Measurements from ENCODE around the gene MFAP4. TPM values are rescaled to one million over a fixed set of nuclear protein-coding genes. Genes with fewer than 3 reads are reported as not detected.
A peak's percentile ranks its signal among the peaks of the same experiment; 100 is the strongest.

Gene MFAP4
- total RNA-seq, result 10 to 100 TPM; 15.7 to 84.3 (median 51.3) TPM
- 10 to 100 TPM; 19.4 to 29.0 TPM for polyA plus RNA-seq
- long read RNA-seq, donor 1, transcript MFAP4-202 (6 exons, 1,932 nt), result minor isoform, 5 of 47 reads
- long read RNA-seq, donor 1, transcript MFAP4-201 (6 exons, 1,873 nt), result major isoform, 26 of 47 reads
- long read RNA-seq, donor 1, partial matches to known transcripts, result 13 of 47 reads
- long read RNA-seq, donor 1, other reads (novel, unspliced or antisense), result 3 of 47 reads
- long read RNA-seq, donor 2, transcript MFAP4-201 (6 exons, 1,873 nt), result major isoform, 22 of 28 reads
- long read RNA-seq, donor 2, partial matches to known transcripts, result 3 of 28 reads
- long read RNA-seq, donor 2, other reads (novel, unspliced or antisense), result 1 of 28 reads
- long read RNA-seq, donor 3, transcript MFAP4-201 (6 exons, 1,873 nt), result major isoform, 5 of 18 reads
- long read RNA-seq, donor 3, partial matches to known transcripts, result 3 of 18 reads
- long read RNA-seq, donor 3, other reads (novel, unspliced or antisense), result 7 of 18 reads

GRCh38 chr17:19386974-19387920 lies at the start of gene MFAP4:
TSS of gene MFAP4 (minus strand) at chr17:19387190. CDS start at chr17:19387155, 35 bp downstream.
- intact Hi-C loops (cut with DNase I), result no loop called here
- Histone ChIP-seq H3K4me3 (peak within 1 kb of the TSS in 10 of 12 donors; percentile 19 to 58 (median 41)), H3K27me3 (no peaks in the 10 kb centered on the region), H3K4me1 (peaks cover 0 to 70% (median 45%) of the 10 kb centered on the region in 12 donors), H3K36me3 (peaks cover 0 to 34% (median 24%) of the 10 kb centered on the region in 9 donors), H3K27ac (peak within 1 kb of the TSS; percentile 58 to 96 (median 84)), H3K9me3 (no peaks in the 10 kb centered on the region)
- no peak for TF ChIP-seq CTCF (IDR thresholded peaks at IDR 0.05)
- TF ChIP-seq POLR2A (IDR thresholded peaks at IDR 0.05), result no peak
- DNase-seq (peak; percentile 71 to 84 (median 79)), ATAC-seq (peak; percentile 49 to 76 (median 61))
- 10 to 24% (median 17%) methylated on average over 12 to 22 of the region's 22 CpGs for WGBS, 4 donors

GRCh38 chr17:19433727-19434340 lies 46.8 kb upstream of the MFAP4 start:
- Histone ChIP-seq H3K36me3 (no peaks in the 10 kb centered on the region), H3K27ac (no peak overlapping the region), H3K9me3 (no peaks in the 10 kb centered on the region), H3K4me3 (no peak overlapping the region), H3K27me3 (no peaks in the 10 kb centered on the region), H3K4me1 (no peaks in the 10 kb centered on the region)
- no peak for ATAC-seq
- 81 to 93% (median 90%) methylated on average over 2 of the region's 2 CpGs for WGBS, 4 donors
- no peak for DNase-seq
- intact Hi-C loops (cut with DNase I), result no loop called here
- TF ChIP-seq CTCF (IDR thresholded peaks at IDR 0.05) (no peak), POLR2A (IDR thresholded peaks at IDR 0.05) (no peak)

GRCh38 chr17:19433255-19433654 lies 46.3 kb upstream of the MFAP4 start:
- DNase-seq, result no peak
- H3K36me3 ChIP-seq, result no peaks in the 10 kb centered on the region
- no peaks in the 10 kb centered on the region for H3K9me3 ChIP-seq
- TF ChIP-seq POLR2A (IDR thresholded peaks at IDR 0.05) (no peak), CTCF (IDR thresholded peaks at IDR 0.05) (no peak)
- 78 to 84% (median 81%) methylated on average over 5 of the region's 5 CpGs for WGBS, 4 donors
- H3K4me3 ChIP-seq, result no peak overlapping the region
- no peaks in the 10 kb centered on the region for H3K27me3 ChIP-seq
- H3K4me1 ChIP-seq, result no peaks in the 10 kb centered on the region
- H3K27ac ChIP-seq, result no peak overlapping the region
- intact Hi-C loops (cut with DNase I), result no loop called here
- ATAC-seq, result no peak

Measured in heart left ventricle (tissue), 16 donors.